K562 (cell line): Measurements from ENCODE around the gene ITGB3BP. TPM values are rescaled to one million over a fixed set of nuclear protein-coding genes. Genes with fewer than 3 reads are reported as not detected.

Experiments used
- ATAC-seq: fragments of 200-7000 bp; cut with Tn5 transposase; 3 replicates; pipeline ENCODE4 v1.9.1; 2020; ENCODE audit warnings: moderate library complexity
- BruUV-seq: library from RNA; stranded (reverse); fragments of 400-500 nt; replicated peaks from 2 replicates; lab custom pipeline; 2021; lab: Mats Ljungman, UMichigan
- CTCF ChIA-PET: fragments of 300-600 bp; formaldehyde crosslinking; extraction: SDS; loops from one replicate; lab custom pipeline; 2021; ENCODE audit warnings: low intra/inter-chr PET ratio; lab: Yijun Ruan, JAX
- POLR2A ChIA-PET: fragments of 300-600, 350-650 bp; sonication (Branson Sonifier 250); formaldehyde crosslinking; extraction: SDS; loops from one replicate; lab custom pipeline; 2021; ENCODE audit warnings: antibody characterized with exemption, inconsistent platforms; lab: Yijun Ruan, JAX
- DNase-seq, 4 experiments: peaks; one replicate each; pipeline versions ENCODE4 v3.0.0 to v3.0.0-alpha.2; 2011 to 2018; ENCODE audit warnings: low spot score in 3 of 4, mixed read lengths in 3 of 4; ENCODE audit errors: extremely low read depth in 1 of 4
- FAIRE-seq: peaks from 2 replicates; lab custom pipeline; 2011; peaks lifted over from hg19 to GRCh38; lab: Jason Lieb, UNC
- H2AFZ ChIP-seq: 2 replicates; pipeline ENCODE4 v1.6.0; 2011; ENCODE audit warnings: low read depth, low read length, control low read depth, inconsistent platforms
- H3K27ac ChIP-seq: fragments of 200-600 bp; 3 replicates; pipeline ENCODE4 v1.8.0; 2011; ENCODE audit warnings: low read depth, mild to moderate bottlenecking, control low read depth, inconsistent platforms, low read length, moderate library complexity, mixed read lengths; ENCODE audit errors: extremely low read depth
- H3K27me3 ChIP-seq, 2 experiments: fragments of 300-600 bp in 1 of 2; 2 replicates in 1 of 2; 3 replicates in 1 of 2; pipeline versions ENCODE4 v1.6.0 to v1.8.0; 2011; ENCODE audit warnings: inconsistent platforms in 2 of 2, low read length in 2 of 2, mild to moderate bottlenecking in 1 of 2, mixed read lengths in 1 of 2, moderate library complexity in 1 of 2; ENCODE audit not compliant: control insufficient read depth in 2 of 2, insufficient read depth in 2 of 2
- H3K36me3 ChIP-seq: fragments of 300-600 bp; 3 replicates; pipeline ENCODE4 v1.8.0; 2011; ENCODE audit warnings: mild to moderate bottlenecking, low read length, inconsistent platforms; ENCODE audit not compliant: control insufficient read depth, insufficient read depth
- H3K4me1 ChIP-seq, 2 experiments: fragments of 200-600 bp in 1 of 2; replicated peaks in 1 of 2; 2 replicates in 1 of 2; 3 replicates in 1 of 2; pipeline versions ENCODE4 v1.5.1 to v1.8.0; 2011; ENCODE audit warnings: inconsistent platforms in 2 of 2, low read length in 2 of 2, mild to moderate bottlenecking in 1 of 2, mixed read lengths in 1 of 2, moderate library complexity in 1 of 2; ENCODE audit not compliant: control insufficient read depth in 2 of 2, insufficient read depth in 2 of 2
- H3K4me2 ChIP-seq: 2 replicates; pipeline ENCODE4 v1.6.1; 2011; ENCODE audit warnings: low read length, control low read depth, inconsistent platforms, mixed read lengths; ENCODE audit not compliant: insufficient read depth
- H3K4me3 ChIP-seq: fragments of 200-600 bp; sonication (generic), shearing (Covaris generic); 2 replicates; pipeline ENCODE4 v1.5.1; 2016; ENCODE audit warnings: control low read depth, inconsistent platforms
- H3K79me2 ChIP-seq: fragments of 200-600 bp; 3 replicates; pipeline ENCODE4 v1.8.0; 2011; ENCODE audit warnings: low read length, inconsistent platforms; ENCODE audit not compliant: control insufficient read depth, insufficient read depth
- H3K9ac ChIP-seq, 2 experiments: 2 replicates each; pipeline versions ENCODE4 v1.6.0 to v1.6.1; 2011; ENCODE audit warnings: low read depth in 2 of 2, low read length in 2 of 2, control low read depth in 1 of 2, inconsistent platforms in 1 of 2, mild to moderate bottlenecking in 1 of 2, mixed read lengths in 1 of 2; ENCODE audit not compliant: insufficient read depth in 1 of 2
- H3K9me1 ChIP-seq: one replicate; pipeline ENCODE4 v1.6.0; 2011; ENCODE audit warnings: inconsistent platforms, mild to moderate bottlenecking, low read length, moderate library complexity; ENCODE audit not compliant: control insufficient read depth, insufficient read depth
- H3K9me3 ChIP-seq: replicated peaks from 2 replicates; pipeline ENCODE4 v1.5.1; 2011; ENCODE audit warnings: low read depth, low read length, inconsistent platforms; ENCODE audit not compliant: control insufficient read depth, insufficient read depth
- H4K20me1 ChIP-seq: replicated peaks from 2 replicates; pipeline ENCODE4 v1.6.1; 2011; ENCODE audit warnings: low read length, inconsistent platforms, mixed read lengths; ENCODE audit not compliant: control insufficient read depth, insufficient read depth
- AFF1 ChIP-seq, 2 experiments: fragments of 450-650 bp; IDR thresholded peaks; 2 replicates each; pipeline ENCODE4 v1.6.1; 2018; ENCODE audit warnings: mild to moderate bottlenecking in 2 of 2, low read depth in 1 of 2; ENCODE audit not compliant: partially characterized antibody in 2 of 2
- EP300 ChIP-seq: IDR thresholded peaks from 2 replicates; pipeline ENCODE4 v1.6.1; 2012; ENCODE audit warnings: low read length, improper control_type of control experiment
- ILF3 ChIP-seq: fragments of 450-650 bp; IDR thresholded peaks from 2 replicates; pipeline ENCODE4 v1.6.1; 2018; ENCODE audit warnings: antibody characterized with exemption, mild to moderate bottlenecking, moderate library complexity, borderline replicate concordance
- MYBL2 ChIP-seq, 2 experiments: fragments of 450-650 bp in 1 of 2; sonication (generic) in 1 of 2; formaldehyde crosslinking in 1 of 2; IDR thresholded peaks; 2 replicates each; pipeline versions ENCODE4 v1.6.1 to v1.8.1; 2017 to 2022; ENCODE audit warnings: borderline replicate concordance in 1 of 2, inconsistent platforms in 1 of 2, low read depth in 1 of 2, mild to moderate bottlenecking in 1 of 2, missing genetic modification reagents in 1 of 2, moderate library complexity in 1 of 2
- RBM15 ChIP-seq: fragments of 200-400 bp; formaldehyde crosslinking; IDR thresholded peaks from 2 replicates; pipeline ENCODE4 v1.6.1; 2018; ENCODE audit warnings: mild to moderate bottlenecking, low read length, moderate library complexity; ENCODE audit not compliant: insufficient read depth
- ZC3H8 ChIP-seq: fragments of 450-650 bp; IDR thresholded peaks from 2 replicates; pipeline ENCODE4 v1.6.1; 2017
- ZNF134 ChIP-seq: fragments of 250-450 bp; sonication (Bioruptor Pico); conservative IDR thresholded peaks from 2 replicates; pipeline ENCODE4 v1.4.0; 2020
- in situ Hi-C: fragments of 300-500 bp; cut with MboI; formaldehyde crosslinking; loops from 4 replicates; pipeline ENCODE4 v1.15.0; 2018; ENCODE audit warnings: inconsistent platforms, mixed read lengths
- intact Hi-C: fragments of 100-400 bp; cut with micrococcal nuclease; formaldehyde crosslinking; loops from 2 replicates; pipeline ENCODE4 v1.14.2; 2022
- polyA plus RNA-seq, 8 experiments: library from polyadenylated mRNA; depleted of rRNA in 4 of 8; stranded (reverse) in 5 of 8; unstranded in 3 of 8; fragments of >200 nt; fragmentation: Nextera tagmentation in 2 of 8; fragmentation: Illumina TruSeq in 1 of 8; extraction: Ambion mirVana in 2 of 8; extraction: Trizol in 1 of 8; gene quantifications; 2 replicates each; pipeline versions ENCODE4 v1.2.1 to v1.2.3, GENCODE V29; 2011 to 2014; ENCODE audit warnings: inconsistent platforms in 1 of 8, missing spikeins in 1 of 8
- total RNA-seq, 7 experiments: library from RNA; depleted of rRNA in 6 of 7; stranded (reverse); fragments of >200 nt in 6 of 7; fragmentation: Illumina TruSeq in 2 of 7; extraction: Trizol in 2 of 7; gene quantifications; 2 replicates each; pipeline versions ENCODE4 v1.2.1 to v1.2.3, GENCODE V29; 2011 to 2021; ENCODE audit warnings: low replicate concordance in 1 of 7

The ITGB3BP gene
- total and polyA plus RNA-seq, 9 of the 15 experiments (the other 6 are each of a cell fraction or from before 2014, with no cell fraction given) = 62.8 to 151 (median 110) TPM

- H2AFZ ChIP-seq = no peak overlapping the region
- no peak overlapping the region for H3K4me3 ChIP-seq
- 0 out of 3 replicates have a peak, but pooled peaks cover 5% of the 10 kb centered on the region for H3K79me2 ChIP-seq
- BruUV-seq = no TSS peak
- in situ Hi-C loops = no loop called here
- intact Hi-C loops = no loop called here
- no peaks in the 10 kb centered on the region for H3K9me1 ChIP-seq
- peaks cover 39% of the 10 kb centered on the region; the same call in 2 of the 3 replicates for H3K36me3 ChIP-seq
- ATAC-seq = no peak
- ChIA-PET POLR2A (interaction anchor here (0.7 to 1.1 kb wide), 2 partner anchors 12 to 534 kb away, joined by 3 to 4 read pairs; no protein-coding TSS in a partner anchor), CTCF (no interaction called here)
- no peaks in the 10 kb centered on the region for H4K20me1 ChIP-seq
- peaks cover 2% of the 10 kb centered on the region; the same call in 1 of the 2 replicates for H3K9me3 ChIP-seq
- DNase-seq = no peak
- no peaks in the 10 kb centered on the region for H3K4me1 ChIP-seq
- no peak overlapping the region for H3K27ac ChIP-seq
- no peak overlapping the region for H3K9ac ChIP-seq
- H3K4me2 ChIP-seq = no peak overlapping the region
- FAIRE-seq = peak; percentile 6
- H3K27me3 ChIP-seq = no peaks in the 10 kb centered on the region
- no peak for TF ChIP-seq MYBL2 (IDR thresholded peaks at IDR 0.05; ENCODE audit: low read depth)
- no peak for TF ChIP-seq MYBL2 (CRISPR knock-in tag; IDR thresholded peaks at IDR 0.05; ENCODE audit: borderline replicate concordance)
- TF ChIP-seq AFF1 (IDR thresholded peaks at IDR 0.05; ENCODE audit: low read depth in 1 of 2, partially characterized antibody in 2 of 2) = no peak
- TF ChIP-seq EP300 = no peak
- TF ChIP-seq RBM15 = no peak
- TF ChIP-seq ILF3 = no peak
- no peak for TF ChIP-seq ZNF134 (CRISPR knock-in tag)
- no peak for TF ChIP-seq ZC3H8
Measured at GRCh38 chr1:63506782-63507181, 16.2 kb downstream of the ITGB3BP start.
